Endometrial microvascular endothelial cells (primary cell): ENCODE data around the gene CDK2. TPM values are rescaled to one million over a fixed set of nuclear protein-coding genes. Genes with fewer than 3 reads are reported as not detected.
"Not testable (repeated sequence)": the region's sequence is repeated elsewhere in the genome, so short reads cannot be mapped to it uniquely, and the experiment has no call there.

Experiments used
- in situ Hi-C: cut with HindIII; loops from 2 replicates; pipeline ENCODE4 v1.10.0; 2017; ENCODE audit warnings: low sequenced_read_pairs, low pct_unique_long_range_greater_than_20kb; ENCODE audit errors: inconsistent ontology term
- total RNA-seq: library from RNA; depleted of rRNA; stranded (reverse); fragments of >200 nt; gene quantifications from one replicate; pipeline ENCODE4 v1.2.3, GENCODE V29; 2015; ENCODE audit errors: inconsistent ontology term

Gene CDK2
- total RNA-seq = 61.3 TPM

DNA sequence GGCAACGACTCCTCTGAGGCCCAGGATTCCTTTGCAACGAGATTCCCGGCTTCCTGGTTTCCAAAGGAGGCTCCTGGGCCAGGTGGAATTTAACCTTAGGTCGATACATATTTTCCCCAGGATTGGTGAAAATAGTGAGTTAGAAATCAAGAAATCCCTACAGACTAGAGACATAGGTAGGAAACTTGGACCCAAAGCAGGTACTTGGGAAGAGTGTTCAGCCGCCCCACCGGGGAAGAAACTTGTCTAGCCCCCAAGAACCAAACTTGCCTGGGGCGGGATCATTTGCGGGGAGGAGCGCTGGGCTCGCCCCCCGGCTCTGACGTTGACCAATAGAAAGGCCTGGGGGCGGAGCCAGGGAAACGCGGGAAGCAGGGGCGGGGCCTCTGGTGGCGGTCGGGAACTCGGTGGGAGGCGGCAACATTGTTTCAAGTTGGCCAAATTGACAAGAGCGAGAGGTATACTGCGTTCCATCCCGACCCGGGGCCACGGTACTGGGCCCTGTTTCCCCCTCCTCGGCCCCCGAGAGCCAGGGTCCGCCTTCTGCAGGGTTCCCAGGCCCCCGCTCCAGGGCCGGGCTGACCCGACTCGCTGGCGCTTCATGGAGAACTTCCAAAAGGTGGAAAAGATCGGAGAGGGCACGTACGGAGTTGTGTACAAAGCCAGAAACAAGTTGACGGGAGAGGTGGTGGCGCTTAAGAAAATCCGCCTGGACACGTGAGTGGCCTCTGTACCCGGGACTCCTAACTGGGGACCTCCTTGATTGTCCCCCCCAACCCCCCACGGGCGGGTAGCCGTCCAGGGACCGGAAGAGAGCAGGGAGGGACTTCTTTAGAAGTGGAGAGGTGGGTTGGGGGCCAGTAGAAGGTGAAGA lies at the start of gene CDK2:
TSS of gene CDK2 (plus strand) at position 423 of the 874 bp plus-strand sequence. CDS start at position 602, 179 bp downstream.
- in situ Hi-C loops = no loop called here

DNA sequence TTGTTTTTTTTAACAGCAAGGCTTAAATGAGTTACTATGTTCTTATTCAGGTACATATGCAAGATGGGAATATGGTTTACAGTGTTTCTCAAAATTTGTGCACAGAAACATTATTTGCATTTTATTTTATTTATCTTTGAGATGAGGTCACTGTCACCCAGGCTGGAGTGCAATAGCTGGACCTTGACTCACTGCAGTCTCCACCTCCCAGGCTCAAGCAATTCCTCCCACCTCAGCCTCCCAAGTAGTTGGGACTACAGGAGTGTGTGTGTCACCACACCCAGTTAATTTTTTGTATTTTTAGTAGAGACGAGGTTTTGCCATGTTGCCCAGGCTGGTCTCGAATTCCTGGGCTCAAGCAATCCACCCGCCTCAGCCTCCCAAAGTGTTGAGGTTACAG lies 47.6 kb upstream of the CDK2 start:
- in situ Hi-C loops = not testable (repeated sequence)

DNA sequence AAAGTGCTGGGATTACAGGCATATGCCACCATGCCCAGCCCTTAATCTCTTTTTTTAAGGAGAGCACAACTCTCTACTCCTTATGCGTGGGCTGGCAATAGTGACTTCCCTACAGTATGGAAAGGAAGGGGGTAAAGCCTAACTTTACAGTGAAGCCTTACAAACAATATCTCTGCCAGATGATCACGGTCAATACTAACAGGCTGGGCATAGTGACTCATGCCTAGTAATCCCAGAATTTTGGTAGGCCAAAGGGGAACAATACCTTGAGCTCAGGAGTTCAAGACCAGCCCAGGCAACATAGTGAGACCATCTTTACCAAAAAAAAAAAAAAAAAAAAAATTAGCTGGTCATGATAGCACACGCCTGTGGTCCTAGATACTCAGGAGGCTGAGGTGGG lies 44.5 kb upstream of the CDK2 start:
- in situ Hi-C loops = no loop called here

DNA sequence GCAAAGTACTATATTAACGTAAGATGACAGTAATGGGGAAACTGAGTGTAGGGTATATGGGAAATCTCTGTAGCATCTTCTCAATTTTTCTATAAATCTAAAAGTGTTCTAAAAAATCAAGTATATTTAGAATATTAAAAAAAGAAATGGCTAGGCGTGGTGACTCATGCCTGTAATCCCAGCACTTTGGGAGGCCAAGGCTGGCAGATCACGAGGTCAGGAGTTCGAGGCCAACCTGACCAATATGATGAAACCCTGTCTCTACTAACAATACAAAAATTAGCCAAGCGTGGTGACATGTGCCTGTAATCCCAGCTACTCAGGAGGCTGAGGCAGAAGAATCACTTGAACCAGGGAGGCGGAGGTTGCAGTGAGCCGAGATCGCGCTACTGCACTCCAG lies 43.0 kb upstream of the CDK2 start:
- in situ Hi-C loops = not testable (repeated sequence)

DNA sequence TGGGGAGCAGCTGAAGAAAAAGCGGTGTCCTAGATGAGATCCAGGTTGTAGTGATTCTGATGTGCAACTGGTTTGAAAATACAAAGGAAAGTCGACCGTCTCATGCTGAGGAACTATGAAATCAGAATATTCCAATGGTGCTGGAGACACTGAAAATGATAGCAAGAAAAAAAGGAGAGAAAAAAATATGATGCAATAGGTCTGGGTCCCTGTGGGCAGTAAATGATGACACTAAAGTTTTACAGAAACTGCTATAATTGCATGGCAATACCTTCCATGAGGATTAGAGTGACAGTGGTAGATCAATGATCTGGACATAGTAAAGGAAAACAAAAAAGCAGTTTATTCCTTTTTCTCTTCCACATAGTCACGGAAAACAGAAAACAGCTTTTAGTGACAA lies 41.3 kb upstream of the CDK2 start:
- in situ Hi-C loops = no loop called here

DNA sequence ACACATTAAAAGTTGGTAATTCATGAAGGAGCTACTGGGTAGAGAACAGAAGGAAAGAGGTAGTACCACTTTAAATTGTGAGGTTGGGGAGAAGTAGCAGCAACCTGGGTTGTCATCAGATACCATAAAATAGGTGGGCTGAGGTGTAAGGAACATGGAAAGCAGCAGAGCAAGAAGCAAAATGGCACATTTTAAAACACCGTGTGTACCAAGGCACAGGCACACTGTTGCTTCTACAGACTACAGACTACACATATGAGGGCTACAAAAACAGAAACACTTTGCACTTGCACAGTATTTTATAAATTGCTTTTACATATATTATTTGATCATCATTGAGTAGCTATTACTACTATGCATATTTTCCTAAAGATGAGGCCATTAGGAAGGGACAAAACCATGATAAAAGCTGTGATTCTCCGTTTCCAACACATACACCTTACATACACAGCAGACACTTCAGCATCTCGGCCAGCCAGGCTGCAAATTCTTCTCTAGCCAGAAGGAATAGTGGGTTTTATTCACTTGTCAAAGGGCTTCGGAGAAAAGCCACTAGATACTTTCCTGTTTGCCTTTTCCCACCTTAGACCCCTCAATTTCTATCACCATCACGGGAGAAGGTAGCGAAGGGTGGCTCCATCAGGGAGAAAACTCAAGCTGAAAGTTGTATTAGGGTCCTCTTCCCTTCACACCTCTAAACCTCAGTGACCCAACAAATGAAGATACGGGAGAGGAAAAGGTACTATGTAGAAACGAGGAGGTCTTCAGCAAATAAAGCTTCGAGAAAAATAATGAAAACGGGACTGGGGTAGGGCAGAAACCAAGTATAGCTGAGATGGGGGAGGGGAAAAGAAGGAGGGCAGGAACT lies 40.5 kb upstream of the CDK2 start:
- in situ Hi-C loops = no loop called here

DNA sequence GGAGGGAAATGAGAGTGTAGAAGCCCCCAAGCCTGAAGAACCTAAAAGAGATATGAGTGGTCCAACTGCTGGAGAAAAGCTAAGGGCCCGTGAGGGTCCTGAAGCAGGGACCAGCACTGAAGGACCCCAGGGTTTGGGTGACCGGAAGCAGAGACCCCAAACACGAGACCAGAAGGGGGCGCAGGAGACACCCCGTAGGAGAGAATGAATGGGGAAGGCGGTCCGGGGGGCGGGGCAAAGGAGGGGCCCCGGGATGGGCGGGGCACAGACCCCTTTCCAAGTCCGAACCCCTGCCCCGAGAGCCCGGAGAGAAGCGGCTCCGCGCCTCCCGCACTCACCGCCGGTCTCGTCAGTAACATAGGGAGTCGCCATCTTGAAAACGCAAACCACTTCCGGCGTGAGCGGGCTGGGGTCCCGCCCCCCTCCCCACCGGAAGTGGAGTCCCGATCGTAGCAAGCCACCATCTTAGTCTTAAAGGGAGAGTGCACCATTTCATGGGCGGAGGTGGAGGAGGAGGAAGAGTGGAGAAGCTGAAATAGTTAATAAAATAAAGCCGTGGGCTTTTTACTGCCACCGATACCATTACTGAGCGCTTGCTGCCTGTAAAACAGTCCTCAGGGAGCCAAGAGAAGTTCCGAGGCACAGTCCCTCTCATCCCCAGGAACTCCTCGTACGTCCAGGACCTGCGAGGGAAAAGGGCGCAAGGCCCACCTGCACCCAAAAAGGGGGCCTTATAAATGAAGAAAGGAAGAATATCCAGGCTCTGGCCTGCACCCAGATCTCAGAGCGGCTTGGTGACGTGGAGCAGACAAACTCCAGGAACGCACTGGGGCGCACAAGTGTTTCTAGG lies 39.7 kb upstream of the CDK2 start:
- in situ Hi-C loops = no loop called here

DNA sequence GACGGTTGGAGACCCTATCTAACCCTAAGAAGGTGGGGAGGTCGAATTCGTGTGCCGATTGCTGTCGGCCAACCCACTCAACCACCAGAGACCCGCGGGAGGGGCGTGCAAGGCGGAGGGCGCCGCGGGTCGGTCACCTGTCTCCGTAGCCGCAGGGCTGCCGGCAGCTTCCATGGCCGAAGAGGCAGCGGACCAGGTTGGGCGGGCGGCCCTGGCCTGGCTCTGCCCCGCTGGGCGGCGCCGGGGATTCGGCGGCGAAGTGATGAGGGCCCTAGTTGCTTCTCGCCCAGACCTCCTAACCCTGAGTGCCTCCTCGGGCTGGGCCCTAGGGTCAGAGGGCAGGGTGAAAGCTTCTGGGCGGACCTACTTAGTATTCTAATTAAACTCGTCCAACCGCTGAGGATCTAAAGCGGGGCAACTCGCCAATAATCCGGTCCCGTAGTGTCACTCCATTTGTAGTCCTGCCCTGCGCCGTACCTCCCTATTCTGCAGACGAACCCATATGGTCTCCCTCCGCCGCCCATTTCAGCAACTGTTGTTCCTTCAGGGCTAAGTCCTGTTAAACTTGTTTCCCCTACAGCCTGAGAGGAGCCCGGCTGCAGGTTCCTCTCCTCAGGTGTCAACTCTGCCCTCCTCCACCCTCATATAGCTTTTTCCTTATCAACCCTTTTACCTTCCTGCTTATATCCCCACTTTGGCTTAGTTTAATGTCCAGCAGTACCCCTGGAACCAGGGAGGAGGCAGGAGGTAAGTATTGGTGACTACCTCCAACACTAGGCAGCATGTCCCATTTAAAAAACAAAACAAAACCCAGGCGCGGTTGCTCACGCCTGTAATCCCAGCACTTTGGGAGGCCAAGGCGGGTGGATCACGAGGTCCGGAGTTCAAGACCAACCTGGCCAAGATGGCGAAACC lies 38.8 kb upstream of the CDK2 start, which contains the start of gene PYM1:
TSS of gene PYM1 (minus strand) at position 307 of the 915 bp plus-strand sequence. CDS start at position 174, 133 bp downstream.
- in situ Hi-C loops = no loop called here

DNA sequence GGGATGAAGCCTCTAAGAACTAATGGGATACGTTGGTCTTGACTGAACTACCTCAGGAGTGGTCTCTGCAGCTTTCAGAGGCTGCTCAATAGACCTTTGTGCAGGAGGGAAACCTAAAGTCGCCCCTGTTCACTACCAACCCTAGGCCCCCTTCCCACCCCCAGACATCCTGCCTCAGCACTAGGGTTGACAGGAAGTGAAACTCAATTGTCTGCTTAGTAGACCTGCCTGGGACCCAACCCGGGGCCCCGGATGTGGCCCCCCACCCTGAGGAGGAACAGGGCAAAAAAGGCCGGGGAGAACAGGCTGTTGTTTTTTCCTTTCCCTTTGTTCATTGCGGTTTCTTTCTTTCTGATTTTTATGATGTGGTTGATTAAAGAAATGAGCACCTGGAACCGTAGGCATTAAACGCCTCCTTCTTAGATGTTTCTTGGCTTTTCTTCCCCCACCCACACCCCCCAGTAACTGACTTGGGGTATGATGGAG lies 37.3 kb upstream of the CDK2 start:
- in situ Hi-C loops = no loop called here

DNA sequence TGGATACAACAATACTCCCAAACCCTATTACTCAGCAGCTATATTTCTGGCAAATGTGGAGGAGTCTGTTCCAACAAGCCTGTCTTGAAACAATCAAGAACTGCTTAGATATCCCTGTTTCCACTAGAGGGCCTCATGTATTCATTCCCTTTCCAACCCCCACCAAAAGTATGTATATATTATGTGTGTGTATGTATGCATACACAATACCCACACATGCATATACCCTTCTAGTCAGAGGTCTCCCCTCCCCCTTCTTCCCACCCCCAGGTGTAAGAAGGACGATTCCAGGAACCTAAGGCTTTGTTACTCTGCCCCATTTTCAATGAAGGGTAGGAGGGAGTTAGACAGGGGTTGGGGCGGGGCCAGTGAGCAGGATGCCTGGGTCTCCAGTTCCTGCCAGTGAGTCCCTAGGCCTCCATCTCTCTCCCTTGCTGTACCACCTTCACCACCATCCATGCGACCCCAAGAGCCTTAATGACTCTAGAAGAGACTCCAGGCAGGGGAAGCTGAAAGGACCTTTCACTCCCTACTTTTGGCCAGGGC lies 35.8 kb upstream of the CDK2 start, which contains the start of gene DGKA:
TSS of gene DGKA (plus strand) at position 392 of the 546 bp plus-strand sequence. CDS start 5,342 bp downstream, outside the sequence.
- in situ Hi-C loops = no loop called here

DNA sequence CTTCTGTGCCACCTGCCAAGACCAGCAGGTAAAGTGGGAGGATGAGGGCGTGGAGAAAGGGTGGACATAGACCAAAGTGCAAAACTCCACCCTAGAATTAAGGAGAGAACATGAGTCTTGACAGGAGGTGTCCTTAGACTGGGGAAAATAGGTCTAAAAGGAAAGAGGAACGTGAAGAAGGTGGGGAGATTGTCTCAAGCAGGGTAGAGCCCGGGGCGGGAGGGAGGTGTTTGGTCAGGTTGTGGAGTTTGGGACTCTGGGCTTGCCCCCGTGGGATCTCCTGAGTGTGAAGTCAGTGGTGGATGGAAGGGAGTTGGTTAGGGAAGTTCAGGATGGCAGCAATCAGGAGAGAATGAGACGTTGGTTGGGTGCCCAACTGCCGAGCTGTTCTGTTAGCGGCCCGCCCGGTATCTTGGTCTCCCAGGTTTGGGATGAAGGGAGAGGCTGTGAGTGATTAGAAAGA lies 35.3 kb upstream of the CDK2 start:
- in situ Hi-C loops = no loop called here

DNA sequence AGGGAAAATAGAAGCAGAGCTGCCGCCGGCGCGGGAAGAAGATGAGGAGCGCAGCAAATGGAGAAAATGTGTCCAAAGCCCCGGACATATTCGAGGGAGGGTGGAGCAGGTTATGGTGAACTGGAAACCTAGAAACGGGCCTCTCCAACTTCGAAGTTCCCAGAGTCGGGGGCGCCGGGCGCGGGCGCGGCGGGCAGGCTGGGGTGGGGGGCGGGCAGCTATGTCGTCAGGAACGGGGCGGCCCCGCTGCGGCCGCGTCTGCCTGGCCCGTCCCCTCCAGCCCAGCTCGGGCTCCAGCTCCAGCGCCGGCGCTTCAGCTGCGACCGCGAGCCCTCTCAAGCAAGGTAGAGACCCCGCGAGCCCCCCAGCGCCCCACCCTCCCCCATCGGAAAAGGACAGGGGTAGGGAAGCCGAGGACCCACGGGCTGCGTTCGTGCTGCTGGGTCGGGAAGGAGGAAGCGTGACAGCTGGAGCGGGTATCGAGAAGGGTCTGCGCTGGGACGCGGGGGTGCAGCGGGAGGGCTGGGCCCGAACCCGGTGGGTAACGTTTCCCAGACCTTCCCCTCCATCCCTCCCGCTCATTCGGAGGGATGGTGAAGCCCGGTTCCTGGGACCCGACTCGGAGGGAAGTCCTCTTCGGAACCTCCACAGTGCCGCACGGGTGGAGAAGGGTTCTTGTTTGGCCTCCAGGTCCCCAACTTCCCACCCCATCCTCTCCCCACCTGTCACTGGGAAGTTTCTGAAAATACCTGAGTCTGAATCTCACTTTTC lies 34.7 kb upstream of the CDK2 start:
- in situ Hi-C loops = no loop called here

DNA sequence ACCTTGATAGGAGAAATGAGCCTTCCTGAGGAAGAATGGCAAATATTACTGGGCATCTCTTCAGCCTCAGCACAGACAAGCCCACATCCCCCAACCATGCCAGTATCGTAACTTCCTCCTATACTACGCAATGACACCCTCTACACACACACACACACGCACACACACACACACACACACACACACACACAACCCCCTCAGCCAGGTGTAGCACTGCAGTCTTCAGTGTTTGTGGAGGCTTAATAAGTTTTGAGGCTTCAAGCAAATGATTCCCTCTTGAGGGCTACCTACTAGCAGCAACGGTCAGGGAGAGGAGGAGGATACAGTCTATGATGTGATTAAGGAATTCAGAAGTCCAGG lies 34.1 kb upstream of the CDK2 start:
- in situ Hi-C loops = no loop called here

DNA sequence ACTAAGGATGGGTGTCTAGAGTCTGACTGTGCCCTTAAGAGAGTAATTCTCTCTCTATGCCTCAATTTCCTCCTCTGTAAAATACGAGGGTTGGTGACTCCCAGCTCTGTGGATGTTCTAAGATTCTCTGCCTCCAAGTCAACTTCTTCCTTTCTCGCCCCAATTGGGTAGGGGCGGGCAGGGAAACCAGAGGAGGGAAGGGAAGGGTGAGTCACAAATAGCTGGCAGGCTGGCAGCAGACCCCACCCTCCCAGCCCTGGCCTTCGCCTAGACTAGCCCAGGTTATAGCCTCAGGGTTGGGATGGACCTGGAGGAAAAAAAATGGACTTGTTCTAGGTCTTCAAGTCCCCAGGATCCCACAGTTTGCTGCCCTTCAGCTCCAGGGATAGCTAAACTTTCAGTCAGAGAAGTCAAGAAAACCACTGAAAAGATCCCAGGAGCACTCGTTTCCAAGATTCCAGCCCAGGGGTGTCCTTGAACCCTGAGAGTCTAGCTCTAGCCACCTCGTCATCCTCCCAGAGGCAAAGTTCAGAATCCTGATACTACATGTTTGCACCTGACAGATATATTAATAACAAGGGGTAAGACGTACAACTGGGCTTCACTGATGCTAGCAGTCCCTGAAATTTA lies 33.3 kb upstream of the CDK2 start:
- in situ Hi-C loops = no loop called here

DNA sequence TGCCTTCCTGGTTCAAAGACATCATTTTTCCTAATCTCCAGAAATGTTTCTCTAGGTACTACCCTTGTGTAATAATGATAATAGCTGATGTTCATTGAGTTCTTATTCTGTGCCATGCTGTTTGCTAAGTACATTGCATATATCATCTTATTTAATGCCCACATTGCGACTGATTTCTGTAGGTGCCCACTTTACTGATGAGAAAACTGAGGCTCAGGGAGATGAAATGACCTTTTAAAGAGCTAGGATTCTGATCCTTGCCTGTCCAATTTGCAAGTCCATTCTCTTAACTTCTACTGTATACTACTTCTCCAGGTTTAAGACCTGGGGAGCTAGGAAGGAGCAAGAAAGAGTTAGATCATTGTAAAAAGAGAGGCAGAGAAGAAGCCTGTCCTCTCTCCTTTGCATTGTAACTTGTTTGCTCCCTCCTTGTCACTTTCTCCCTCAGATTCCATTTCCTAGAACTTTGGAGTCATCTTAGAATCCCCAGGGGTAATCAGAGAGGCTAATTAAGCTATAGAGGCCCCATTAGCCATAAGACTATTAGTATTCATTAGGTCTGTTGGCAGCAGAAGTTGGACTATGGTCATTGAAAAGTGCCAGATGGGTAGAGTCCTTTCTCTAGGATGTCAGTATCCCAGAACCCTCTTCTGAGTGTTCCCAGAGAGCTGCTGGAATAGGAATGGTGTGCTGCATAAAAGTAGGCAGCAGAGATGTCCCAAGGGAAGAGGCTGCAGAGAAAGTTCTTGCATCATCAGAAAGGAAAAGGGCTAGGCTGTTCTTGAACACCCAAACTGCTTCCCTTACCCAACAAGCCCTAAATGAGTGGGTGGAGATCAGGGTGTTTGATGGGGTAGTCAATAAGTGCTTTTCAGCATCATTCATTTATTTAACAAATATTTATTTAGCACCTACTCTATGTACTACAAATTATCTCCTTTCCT lies 32.6 kb upstream of the CDK2 start:
- in situ Hi-C loops = no loop called here
